ENCODE measurements around the gene MON2.
"Not testable (repeated sequence)": the region's sequence is repeated elsewhere in the genome, so short reads cannot be mapped to it uniquely, and the experiment has no call there.

MON2 gene

DNA sequence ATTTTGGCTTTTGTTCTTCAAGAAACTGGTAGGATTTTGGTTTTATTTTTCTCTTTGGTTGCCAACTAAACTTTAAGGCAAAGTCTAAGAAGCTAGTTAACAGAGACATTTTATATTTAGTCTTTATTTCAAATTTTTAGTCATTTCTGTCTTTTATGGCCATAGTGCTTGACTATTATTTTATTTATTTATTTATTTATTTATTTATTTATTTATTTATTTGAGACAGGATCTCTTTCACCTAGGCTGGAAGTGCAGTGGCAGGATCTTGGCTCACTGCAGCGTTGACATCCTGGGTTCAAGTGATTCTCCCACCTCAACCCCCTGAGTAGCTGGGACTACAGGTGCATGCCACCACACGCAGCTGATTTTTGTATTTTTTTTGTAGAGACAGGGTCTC lies 3.1 kb downstream of the MON2 start:
- no peak for TF ChIP-seq Cebpa-rat (IDR thresholded peaks at IDR 0.05)
- Histone ChIP-seq H3K4me1 (peaks cover 24% of the 10 kb centered on the region), H3K4me2 (peak overlapping the region; percentile 80), H3K9ac (no peak overlapping the region), H3K9me3 (peaks cover 4% of the 10 kb centered on the region), H3K27ac (no peak overlapping the region), H4K20me1 (peaks cover 34% of the 10 kb centered on the region), H3K36me3 (peaks cover 31% of the 10 kb centered on the region), H3K27me3 (no peaks in the 10 kb centered on the region), H3K4me3 (no peak overlapping the region)

GRCh38 chr12:62471734-62472133 lies 5.1 kb downstream of the MON2 start:
- Histone ChIP-seq H3K4me3 (no peak overlapping the region), H3K4me1 (peaks cover 24% of the 10 kb centered on the region), H3K9me3 (no peaks in the 10 kb centered on the region), H3K4me2 (no peak overlapping the region), H3K27ac (no peak overlapping the region), H4K20me1 (peaks cover 42% of the 10 kb centered on the region), H3K9ac (no peak overlapping the region), H3K36me3 (peaks cover 42% of the 10 kb centered on the region), H3K27me3 (no peaks in the 10 kb centered on the region)
- no peak for TF ChIP-seq Cebpa-rat (IDR thresholded peaks at IDR 0.05)

- Histone ChIP-seq H4K20me1 (peaks cover 45% of the 10 kb centered on the region), H3K9me3 (no peaks in the 10 kb centered on the region), H3K9ac (no peak overlapping the region), H3K36me3 (peaks cover 50% of the 10 kb centered on the region), H3K27me3 (no peaks in the 10 kb centered on the region), H3K4me2 (no peak overlapping the region), H3K27ac (no peak overlapping the region), H3K4me3 (no peak overlapping the region), H3K4me1 (peaks cover 24% of the 10 kb centered on the region)
- no peak for TF ChIP-seq Cebpa-rat (IDR thresholded peaks at IDR 0.05)
These were observed 5.8 kb downstream of the MON2 start for GRCh38 chr12:62472472-62472871.

- TF ChIP-seq Cebpa-rat (IDR thresholded peaks at IDR 0.05), result no peak
- Histone ChIP-seq H3K4me2 (no peak overlapping the region), H3K9ac (no peak overlapping the region), H3K4me3 (no peak overlapping the region), H3K4me1 (no peaks in the 10 kb centered on the region), H4K20me1 (peaks cover 13% of the 10 kb centered on the region; the same call in 1 of the 2 replicates), H3K27ac (no peak overlapping the region), H3K36me3 (peaks cover 46% of the 10 kb centered on the region), H3K9me3 (peaks cover 7% of the 10 kb centered on the region; the same call in 1 of the 2 replicates), H3K27me3 (no peaks in the 10 kb centered on the region)
These were observed 15.4 kb downstream of the MON2 start for GRCh38 chr12:62481843-62482540.

DNA sequence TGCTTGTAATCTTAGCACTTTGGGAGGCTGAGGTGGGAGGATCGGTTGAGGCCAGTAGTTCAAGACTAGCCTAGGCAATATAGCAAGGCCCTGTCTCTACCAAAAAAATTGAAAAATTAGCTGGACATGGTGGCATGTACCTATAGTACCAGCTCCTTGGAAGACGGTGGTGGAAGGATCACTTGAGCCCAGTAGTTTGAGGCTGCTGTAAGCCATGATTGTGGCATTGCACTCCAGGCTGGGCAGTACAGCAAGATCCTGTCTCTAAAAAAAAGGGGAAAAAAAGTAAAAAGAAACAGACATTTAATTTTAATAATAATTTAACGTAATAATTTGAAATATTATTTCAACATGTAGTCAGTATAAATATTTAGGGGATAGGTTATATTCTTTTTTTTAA lies 16.1 kb downstream of the MON2 start:
- Histone ChIP-seq H3K9me3 (peaks cover 7% of the 10 kb centered on the region; the same call in 1 of the 2 replicates), H3K36me3 (peaks cover 38% of the 10 kb centered on the region), H3K4me1 (no peaks in the 10 kb centered on the region), H3K4me2 (no peak overlapping the region), H3K9ac (no peak overlapping the region), H3K27me3 (no peaks in the 10 kb centered on the region), H4K20me1 (peaks cover 13% of the 10 kb centered on the region; the same call in 1 of the 2 replicates), H3K4me3 (no peak overlapping the region), H3K27ac (no peak overlapping the region)
- TF ChIP-seq Cebpa-rat (IDR thresholded peaks at IDR 0.05), result no peak

DNA sequence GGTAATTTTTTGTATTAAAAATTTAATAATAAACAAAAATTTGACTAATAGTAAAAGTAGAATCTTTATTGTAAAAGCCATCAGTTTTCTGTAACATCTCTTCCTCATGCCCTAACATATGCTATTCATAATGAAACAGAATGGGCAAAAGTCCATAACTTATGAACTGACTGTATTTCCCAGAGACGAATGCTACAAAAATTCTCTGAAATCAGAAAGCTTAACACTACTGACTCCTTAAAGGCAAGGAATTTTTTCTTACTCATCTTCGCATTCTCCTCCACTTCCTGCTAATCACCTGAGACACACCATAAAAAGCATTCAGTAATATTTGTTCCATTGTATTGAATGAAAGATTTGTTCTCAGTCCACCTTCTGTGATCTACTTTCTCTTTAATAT lies 17.6 kb downstream of the MON2 start:
- H3K4me3 ChIP-seq, result no peak overlapping the region
- peaks cover 7% of the 10 kb centered on the region; the same call in 1 of the 2 replicates for H3K9me3 ChIP-seq
- H3K36me3 ChIP-seq, result peaks cover 32% of the 10 kb centered on the region
- peaks cover 11% of the 10 kb centered on the region; the same call in 1 of the 2 replicates for H4K20me1 ChIP-seq
- TF ChIP-seq Cebpa-rat (IDR thresholded peaks at IDR 0.05), result no peak
- no peaks in the 10 kb centered on the region for H3K27me3 ChIP-seq
- H3K9ac ChIP-seq, result no peak overlapping the region
- no peak overlapping the region for H3K4me2 ChIP-seq
- no peak overlapping the region for H3K27ac ChIP-seq
- no peaks in the 10 kb centered on the region for H3K4me1 ChIP-seq

- H3K9me3 ChIP-seq, result peaks cover 3% of the 10 kb centered on the region; the same call in 1 of the 2 replicates
- H3K4me3 ChIP-seq, result no peak overlapping the region
- no peak overlapping the region for H3K4me2 ChIP-seq
- peaks cover 9% of the 10 kb centered on the region; the same call in 1 of the 2 replicates for H3K4me1 ChIP-seq
- TF ChIP-seq Cebpa-rat (IDR thresholded peaks at IDR 0.05), result no peak
- H3K36me3 ChIP-seq, result peaks cover 76% of the 10 kb centered on the region
- H3K27ac ChIP-seq, result no peak overlapping the region
- no peaks in the 10 kb centered on the region for H3K27me3 ChIP-seq
- H3K9ac ChIP-seq, result no peak overlapping the region
- H4K20me1 ChIP-seq, result no peaks in the 10 kb centered on the region
These were observed 39.2 kb downstream of the MON2 start for GRCh38 chr12:62505786-62506185.

DNA sequence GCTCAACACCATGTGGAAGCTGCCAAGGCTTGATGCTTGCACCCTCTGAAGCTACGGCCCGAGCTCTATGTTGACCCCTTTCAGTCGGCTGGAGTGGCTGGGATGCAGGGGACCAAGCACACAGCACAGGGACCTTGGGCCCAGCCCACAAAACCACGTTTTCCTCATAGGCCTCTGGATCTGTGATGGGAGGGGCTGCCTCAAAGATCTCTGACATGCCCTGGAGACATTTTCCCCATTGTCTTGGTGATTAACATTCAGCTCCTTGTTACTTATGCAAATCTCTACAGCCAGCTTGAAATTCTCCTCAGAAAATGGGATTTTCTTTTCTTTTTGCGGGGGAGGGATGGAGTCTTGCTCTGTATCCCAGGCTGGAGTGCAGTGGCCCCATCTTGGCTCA lies 46.3 kb downstream of the MON2 start:
- H3K4me1 ChIP-seq, result no peaks in the 10 kb centered on the region
- H3K36me3 ChIP-seq, result peaks cover 71% of the 10 kb centered on the region
- no peak overlapping the region for H3K4me2 ChIP-seq
- H3K27ac ChIP-seq, result no peak overlapping the region
- no peaks in the 10 kb centered on the region for H3K27me3 ChIP-seq
- no peak for TF ChIP-seq Cebpa-rat (IDR thresholded peaks at IDR 0.05)
- H3K9me3 ChIP-seq, result peaks cover 39% of the 10 kb centered on the region
- no peak overlapping the region for H3K9ac ChIP-seq
- no peak overlapping the region for H3K4me3 ChIP-seq
- no peaks in the 10 kb centered on the region for H4K20me1 ChIP-seq

- not testable (repeated sequence) for H3K4me3 ChIP-seq, H4K20me1 ChIP-seq, H3K27ac ChIP-seq, H3K4me1 ChIP-seq, H3K27me3 ChIP-seq, H3K4me2 ChIP-seq, H3K9ac ChIP-seq
- H3K9me3 ChIP-seq, result peaks cover 39% of the 10 kb centered on the region
- peaks cover 72% of the 10 kb centered on the region for H3K36me3 ChIP-seq
These were observed 47.5 kb downstream of the MON2 start for GRCh38 chr12:62514080-62514479.

DNA sequence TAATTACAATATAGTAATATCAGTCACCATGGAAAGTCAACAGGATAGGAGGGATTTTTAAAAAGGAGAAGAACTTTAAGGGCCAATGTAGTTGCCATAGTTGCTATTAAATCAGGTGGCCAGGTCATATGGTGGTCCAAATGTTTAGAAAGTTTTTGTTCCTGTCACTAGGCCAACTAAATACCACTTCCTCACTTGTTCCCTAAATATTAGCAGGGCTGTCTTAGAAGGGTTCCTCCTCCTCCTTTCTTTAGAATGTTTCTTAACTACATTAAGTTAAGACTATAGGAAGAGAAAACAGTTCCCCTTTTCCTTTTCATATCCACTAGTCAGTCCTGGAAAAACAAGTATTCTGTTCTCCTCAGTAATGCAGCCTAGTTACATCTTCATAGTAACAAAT lies 50.3 kb downstream of the MON2 start:
- no peak overlapping the region for H3K4me2 ChIP-seq
- H3K9me3 ChIP-seq, result peaks cover 26% of the 10 kb centered on the region
- no peaks in the 10 kb centered on the region for H4K20me1 ChIP-seq
- TF ChIP-seq Cebpa-rat (IDR thresholded peaks at IDR 0.05), result no peak
- no peaks in the 10 kb centered on the region for H3K4me1 ChIP-seq
- H3K4me3 ChIP-seq, result no peak overlapping the region
- no peak overlapping the region for H3K27ac ChIP-seq
- H3K36me3 ChIP-seq, result peaks cover 64% of the 10 kb centered on the region
- no peaks in the 10 kb centered on the region for H3K27me3 ChIP-seq
- H3K9ac ChIP-seq, result no peak overlapping the region
